Heart right ventricle (tissue), 16 donors: ENCODE data around the gene ARMH3. TPM values are rescaled to one million over a fixed set of nuclear protein-coding genes. Genes with fewer than 3 reads are reported as not detected.
A peak's percentile ranks its signal among the peaks of the same experiment; 100 is the strongest.

Experiments
- ATAC-seq, 8 donors: fragments of 200-7000 bp; cut with Tn5 transposase; one replicate each; pipeline ENCODE4 v1.9.1; 2020; ENCODE audit warnings: mild to moderate bottlenecking in 8 of 8, moderate library complexity in 8 of 8, moderate number of reproducible peaks in 1 of 8
- DNase-seq, 2 donors: peaks; one replicate each; pipeline ENCODE4 v3.0.0-alpha.2; 2020
- H3K27ac ChIP-seq, 10 donors: fragments of 200-600 bp; sonication (generic) in 2 of 10; one replicate each; pipeline versions ENCODE4 v1.5.0 to v1.8.0; 2020 to 2022; ENCODE audit warnings: mild to moderate bottlenecking in 3 of 10
- H3K27me3 ChIP-seq, 7 donors: fragments of 200-600 bp; one replicate each; pipeline ENCODE4 v1.8.0; 2021 to 2022; ENCODE audit warnings: mild to moderate bottlenecking in 2 of 7
- H3K36me3 ChIP-seq, 9 donors: fragments of 200-600 bp; sonication (generic) in 1 of 9; one replicate each; pipeline versions ENCODE4 v1.5.0 to v1.8.0; 2020 to 2022; ENCODE audit warnings: mild to moderate bottlenecking in 2 of 9
- H3K4me1 ChIP-seq, 9 donors: fragments of 200-600 bp; sonication (generic) in 1 of 9; one replicate each; pipeline versions ENCODE4 v1.5.0 to v1.8.0; 2020 to 2022; ENCODE audit warnings: mild to moderate bottlenecking in 4 of 9
- H3K4me3 ChIP-seq, 10 donors: fragments of 200-600 bp; sonication (generic) in 2 of 10; one replicate each; pipeline versions ENCODE4 v1.5.0 to v1.8.0; 2020 to 2022; ENCODE audit warnings: mild to moderate bottlenecking in 7 of 10, moderate library complexity in 2 of 10
- H3K9me3 ChIP-seq, 11 donors: fragments of 200-600 bp in 10 of 11; sonication (generic) in 2 of 11; one replicate each; pipeline versions ENCODE4 v1.5.0 to v1.8.0; 2013 to 2022; ENCODE audit warnings: mild to moderate bottlenecking in 2 of 11, control low read depth in 1 of 11, moderate library complexity in 1 of 11
- CTCF ChIP-seq, 9 donors: fragments of 200-600 bp; sonication (generic) in 2 of 9; IDR thresholded peaks; one replicate each; pipeline versions ENCODE4 v1.5.0 to v1.8.0; 2021 to 2022; ENCODE audit warnings: antibody characterized with exemption in 9 of 9, mild to moderate bottlenecking in 5 of 9, moderate library complexity in 1 of 9
- WGBS, 2 donors: extraction: QIAGEN DNeasy Blood & Tissue Kit; methylation state at CpG; one replicate each; pipeline ENCODE4 v1.1.7; 2013; ENCODE audit warnings: inconsistent platforms in 1 of 2; 5-methylcytosine and 5-hydroxymethylcytosine counted together
- intact Hi-C, 10 donors: fragments of 100-400 bp; cut with DNase I; formaldehyde crosslinking; loops; one replicate each; pipeline versions ENCODE4 v1.11.1 to v1.14.2; 2022
- polyA plus RNA-seq, 2 donors: library from polyadenylated mRNA; stranded (reverse); fragments of 200-250 nt; gene quantifications; one replicate each; pipeline ENCODE4 v1.2.3, GENCODE V29; 2013
- total RNA-seq, 10 donors: library from RNA; stranded (reverse); fragmentation: NEBNext Ultra II Directional in 3 of 10; extraction: Animal tissue kit (Norgen Biotek cat#: 25700) in 3 of 10; gene quantifications; one replicate each; pipeline versions ENCODE4 v1.2.1 to v1.2.4, GENCODE V29; 2021 to 2023
- donor health status: Arrhythmogenic right ventricular cardiomyopathy.
- donor health status: ischemic (EF 13 %, LVEDD 7.1; RV severe dilation, severe dysfunction).
- donor health status: healthy with polysubstance abuse.
- donor health status: DM: no; HTN: yes; CAD: no.
- donor health status: DM: no; HTN: no; CAD: no.
- donor health status: ischemic (EF 25% LVEDD 6.9; RV normal size, moderate dysfunction).
- donor health status: ischemic (EF 25% LVEDD 5.7; RV mildly dilated, moderate dysfunction).
- donor health status: healthy.
- donor health status: DM: yes; HTN: yes; CAD: no.
- donor health status: Ischemic cardiomyopathy.
- donor health status: ischemic (EF 35%, LVEDD 5.7; RV mildly dilated, moderate dysfunction).
- donor health status: nonischemic (EF 11% LVEDD 7.7; RV severe dilation, severe dysfunction).
- donor health status: DM: yes; HTN: yes; CAD: no.
- donor health status: PGD.
- donor health status: ischemic (EF 29% LVEDD 5.4; RV normal size, mild dysfunction).
- donor health status: nonischemic (EF 23%, LVEDD 6.1; RV moderate dilation, normal function).

The ARMH3 gene
- total and polyA plus RNA-seq, 12 donors: 24.1 to 96.8 (median 54.1) TPM

GRCh38 chr10:101818119-101818871 is 237.7 kb downstream of the ARMH3 start, which contains the start of gene OGA:
TSS of gene OGA (minus strand) at chr10:101818444. CDS start at chr10:101818022, 422 bp downstream.
- intact Hi-C loops: loop anchor here in 1 of 10 donors (5.0 kb wide), 1 partner anchor 36 kb away; the partner anchor contains the start of gene NPM3

GRCh38 chr10:101817337-101818118 is 238.4 kb downstream of the ARMH3 start:
- 0% methylated on average over 44 of the region's 44 CpGs for WGBS, 2 donors
- Histone ChIP-seq H3K4me3 (peak overlapping the region; percentile 82 to 100 (median 96)), H3K4me1 (peaks cover 3 to 53% (median 42%) of the 10 kb centered on the region in 9 donors), H3K27me3 (no peaks in the 10 kb centered on the region), H3K36me3 (peaks cover 0 to 9% (median 0%) of the 10 kb centered on the region in 9 donors), H3K9me3 (no peaks in the 10 kb centered on the region), H3K27ac (peak overlapping the region; percentile 92 to 98 (median 96))
- intact Hi-C loops: loop anchor here in 1 of 10 donors (5.0 kb wide), 1 partner anchor 35 kb away; the partner anchor contains the start of gene NPM3
- DNase-seq (peak; percentile 88 to 90), ATAC-seq (peak; percentile 38 to 74 (median 62))
- TF ChIP-seq CTCF (IDR thresholded peaks at IDR 0.05): no peak

More at GRCh38 chr10:101818119-101818871, 237.7 kb downstream of the ARMH3 start, which contains the start of gene OGA:
- H3K27me3 ChIP-seq: no peaks in the 10 kb centered on the region
- no peaks in the 10 kb centered on the region for H3K9me3 ChIP-seq
- H3K4me1 ChIP-seq: peaks cover 3 to 45% (median 35%) of the 10 kb centered on the region in 9 donors
- peak within 1 kb of the TSS; percentile 92 to 98 (median 96) for H3K27ac ChIP-seq
- peaks cover 0 to 2% (median 0%) of the 10 kb centered on the region in 9 donors for H3K36me3 ChIP-seq
- no peak for TF ChIP-seq CTCF (IDR thresholded peaks at IDR 0.05)
- DNase-seq: peak; percentile 97
- WGBS, 2 donors: 0% methylated on average over 47 of the region's 47 CpGs
- H3K4me3 ChIP-seq: peak within 1 kb of the TSS; percentile 82 to 100 (median 96)
- ATAC-seq: peak; percentile 92 to 96 (median 95)

- 0 to 1% methylated on average over 14 of the region's 14 CpGs for WGBS, 2 donors
- Histone ChIP-seq H3K27ac (peak overlapping the region; percentile 18 to 98 (median 95)), H3K36me3 (peaks cover 0 to 15% (median 0%) of the 10 kb centered on the region in 9 donors), H3K4me3 (peak overlapping the region; percentile 82 to 100 (median 96)), H3K4me1 (peaks cover 3 to 59% (median 48%) of the 10 kb centered on the region in 9 donors), H3K9me3 (no peaks in the 10 kb centered on the region), H3K27me3 (no peaks in the 10 kb centered on the region)
- DNase-seq: no peak
- ATAC-seq: no peak
- TF ChIP-seq CTCF (IDR thresholded peaks at IDR 0.05): no peak
- intact Hi-C loops: loop anchor here in 1 of 10 donors (5.0 kb wide), 1 partner anchor 35 kb away; the partner anchor contains the start of gene NPM3
Observed at GRCh38 chr10:101816913-101817336, 239.0 kb downstream of the ARMH3 start.

GRCh38 chr10:101816376-101816775 is 239.6 kb downstream of the ARMH3 start:
- Histone ChIP-seq H3K4me3 (peak overlapping the region; percentile 82 to 100 (median 96)), H3K27me3 (no peaks in the 10 kb centered on the region), H3K36me3 (peaks cover 0 to 21% (median 0%) of the 10 kb centered on the region in 9 donors), H3K4me1 (peaks cover 3 to 64% (median 51%) of the 10 kb centered on the region in 9 donors), H3K27ac (peak overlapping the region in 8 of 10 donors; percentile 18 to 98 (median 95)), H3K9me3 (no peaks in the 10 kb centered on the region)
- no peak for TF ChIP-seq CTCF (IDR thresholded peaks at IDR 0.05)
- intact Hi-C loops: loop anchor here in 1 of 10 donors (5.0 kb wide), 1 partner anchor 34 kb away; the partner anchor contains the start of gene NPM3
- ATAC-seq: no peak
- no peak for DNase-seq
- 0 to 2% methylated on average over 5 of the region's 5 CpGs for WGBS, 2 donors
